Measurements from ENCODE around the gene TDRD3.

- TF ChIP-seq CTCF (conservative IDR thresholded peaks at IDR 0.05 in 1 of 2, IDR thresholded peaks at IDR 0.05 in 1 of 2; ENCODE audit: extremely low read depth in 1 of 2, insufficient read depth in 1 of 2, low read depth in 1 of 2, low read length in 2 of 2), result no peak
- no peak for TF ChIP-seq EZH2 (IDR thresholded peaks at IDR 0.05; ENCODE audit: borderline replicate concordance, low read length)
These were observed 843 bp upstream of the TDRD3 start for GRCh38 chr13:60395971-60396782.

Data from mammary epithelial cell (primary cell).